Measurements from ENCODE around the gene WASF3. TPM values are rescaled to one million over a fixed set of nuclear protein-coding genes. Genes with fewer than 3 reads are reported as not detected.

The WASF3 gene
- total RNA-seq, 1 donor from 2014 or later, result 20.0 TPM

- no peak for DNase-seq (ENCODE audit: extremely low spot score, unreplicated experiment)
- Mint-ChIP-seq H3K27ac (ENCODE audit: unreplicated experiment) (no peak overlapping the region), H3K9me3 (ENCODE audit: unreplicated experiment) (no peaks in the 10 kb centered on the region), H3K36me3 (ENCODE audit: unreplicated experiment) (no peaks in the 10 kb centered on the region), H3K27me3 (ENCODE audit: unreplicated experiment) (peaks cover 49% of the 10 kb centered on the region), H3K4me3 (ENCODE audit: unreplicated experiment) (no peak overlapping the region), H3K4me1 (ENCODE audit: unreplicated experiment) (peaks cover 14% of the 10 kb centered on the region)
- TF ChIP-seq CTCF (IDR thresholded peaks at IDR 0.05), result no peak
These were observed 2.1 kb upstream of the WASF3 start for GRCh38 chr13:26555413-26555812.

GRCh38 chr13:26557051-26557392, 461 bp upstream of the WASF3 start:
- H3K9me3 Mint-ChIP-seq (ENCODE audit: unreplicated experiment), result no peaks in the 10 kb centered on the region
- H3K4me1 Mint-ChIP-seq (ENCODE audit: unreplicated experiment), result peaks cover 14% of the 10 kb centered on the region
- H3K4me3 Mint-ChIP-seq (ENCODE audit: unreplicated experiment), result peak overlapping the region; percentile 71
- peaks cover 36% of the 10 kb centered on the region for H3K27me3 Mint-ChIP-seq (ENCODE audit: unreplicated experiment)
- no peaks in the 10 kb centered on the region for H3K36me3 Mint-ChIP-seq (ENCODE audit: unreplicated experiment)
- TF ChIP-seq CTCF (IDR thresholded peaks at IDR 0.05), result no peak
- H3K27ac Mint-ChIP-seq (ENCODE audit: unreplicated experiment), result no peak overlapping the region
- DNase-seq (ENCODE audit: extremely low spot score, unreplicated experiment), result no peak

- Mint-ChIP-seq H3K36me3 (ENCODE audit: unreplicated experiment) (no peaks in the 10 kb centered on the region), H3K27ac (ENCODE audit: unreplicated experiment) (no peak overlapping the region), H3K4me1 (ENCODE audit: unreplicated experiment) (peaks cover 14% of the 10 kb centered on the region), H3K4me3 (ENCODE audit: unreplicated experiment) (peak overlapping the region; percentile 81), H3K9me3 (ENCODE audit: unreplicated experiment) (no peaks in the 10 kb centered on the region), H3K27me3 (ENCODE audit: unreplicated experiment) (peaks cover 29% of the 10 kb centered on the region)
- TF ChIP-seq CTCF (IDR thresholded peaks at IDR 0.05), result no peak
- DNase-seq (ENCODE audit: extremely low spot score, unreplicated experiment), result no peak
These were observed 757 bp downstream of the WASF3 start for GRCh38 chr13:26558074-26558805.

GRCh38 chr13:26558987-26559386, 1.5 kb downstream of the WASF3 start:
- no peaks in the 10 kb centered on the region for H3K36me3 Mint-ChIP-seq (ENCODE audit: unreplicated experiment)

GRCh38 chr13:26560456-26560855, 3.0 kb downstream of the WASF3 start:
- H3K27me3 Mint-ChIP-seq (ENCODE audit: unreplicated experiment), result peaks cover 14% of the 10 kb centered on the region
- no peak overlapping the region for H3K27ac Mint-ChIP-seq (ENCODE audit: unreplicated experiment)
- no peak for DNase-seq (ENCODE audit: extremely low spot score, unreplicated experiment)
- no peaks in the 10 kb centered on the region for H3K36me3 Mint-ChIP-seq (ENCODE audit: unreplicated experiment)
- H3K9me3 Mint-ChIP-seq (ENCODE audit: unreplicated experiment), result no peaks in the 10 kb centered on the region
- no peak for TF ChIP-seq CTCF (IDR thresholded peaks at IDR 0.05)
- no peak overlapping the region for H3K4me3 Mint-ChIP-seq (ENCODE audit: unreplicated experiment)
- peaks cover 14% of the 10 kb centered on the region for H3K4me1 Mint-ChIP-seq (ENCODE audit: unreplicated experiment)

More at GRCh38 chr13:26558987-26559386, 1.5 kb downstream of the WASF3 start:
- Mint-ChIP-seq H3K4me1 (ENCODE audit: unreplicated experiment) (peaks cover 14% of the 10 kb centered on the region), H3K27ac (ENCODE audit: unreplicated experiment) (peak overlapping the region; percentile 13), H3K9me3 (ENCODE audit: unreplicated experiment) (no peaks in the 10 kb centered on the region), H3K27me3 (ENCODE audit: unreplicated experiment) (peaks cover 27% of the 10 kb centered on the region), H3K4me3 (ENCODE audit: unreplicated experiment) (peak overlapping the region; percentile 81)
- TF ChIP-seq CTCF (IDR thresholded peaks at IDR 0.05), result no peak
- DNase-seq (ENCODE audit: extremely low spot score, unreplicated experiment), result no peak

All from osteocyte (in vitro differentiated cells).